Measurements from ENCODE around the gene FGF11. TPM values are rescaled to one million over a fixed set of nuclear protein-coding genes. Genes with fewer than 3 reads are reported as not detected.

FGF11 gene
- total and polyA plus RNA-seq, 2 of the 4 experiments (the other 2 are of a cell fraction): 0.18 to 1.1 TPM

DNA sequence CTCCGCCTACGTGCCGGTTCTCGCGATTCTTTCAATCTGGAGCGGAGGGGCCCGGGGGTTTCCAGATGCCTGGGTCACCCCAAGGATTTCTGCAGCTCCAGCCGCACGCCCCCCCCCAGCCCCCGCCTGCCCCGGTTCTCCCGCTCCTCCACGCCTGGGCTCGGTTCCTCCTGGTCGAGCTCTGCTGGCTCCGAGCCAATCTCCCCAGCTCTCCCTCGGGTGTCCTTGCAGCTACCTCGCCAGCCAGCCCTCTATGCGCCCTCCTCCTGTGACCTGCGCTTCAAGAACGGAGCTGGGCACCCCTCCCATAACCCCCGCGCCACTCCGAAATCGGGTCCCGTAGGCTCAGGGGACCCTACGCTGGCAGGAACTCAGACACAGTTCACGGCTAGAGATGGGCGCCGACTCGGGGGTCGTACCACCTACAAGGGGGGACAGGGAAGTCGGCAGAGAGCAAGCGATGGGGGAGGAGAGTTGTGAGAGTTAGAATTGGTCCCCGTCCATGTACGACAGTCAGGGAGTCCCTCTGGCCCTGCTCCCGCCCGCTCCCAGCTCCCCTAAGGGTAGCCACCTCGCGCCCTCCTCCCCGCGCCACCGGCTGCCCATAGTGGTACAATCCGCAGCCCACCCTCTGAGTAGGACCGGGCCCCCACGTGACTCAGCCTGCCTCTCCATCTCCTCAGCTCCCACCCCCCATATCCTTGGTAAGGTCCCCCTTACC is 961 bp downstream of the FGF11 start:
- dilution Hi-C loops (cut with HindIII; ENCODE audit: low sequenced_read_pairs, unreplicated experiment): no loop called here
- ChIA-PET POLR2A (ENCODE audit: unreplicated experiment) (interaction anchor here (0.6 kb wide), 1 partner anchor 935 kb away, joined by 3 read pairs; no protein-coding TSS in a partner anchor), CTCF (no interaction called here)
- Histone ChIP-seq H2AK5ac (ENCODE audit: low read depth, low read length) (peak overlapping the region; percentile 68), H3K14ac (replicated peaks; ENCODE audit: low read depth, low read length) (0 out of 2 replicates have a peak overlapping the region, but pooled peaks have one; percentile 69), H2AFZ (replicated peaks; ENCODE audit: low read length, poor library complexity) (peak overlapping the region; percentile 84), H3K79me1 (ENCODE audit: low read depth in 1 of 2, low read length in 2 of 2) (peaks cover 0 to 2% of the 10 kb centered on the region in 2 experiments; a peak in 1 of 4 replicates), H4K20me1 (ENCODE audit: insufficient read depth, low read length) (peaks cover 3% of the 10 kb centered on the region; the same call in 1 of the 2 replicates), H3K4me1 (ENCODE audit: control insufficient read depth, insufficient read depth, low read length) (peaks cover 19% of the 10 kb centered on the region), H3K9me1 (ENCODE audit: insufficient read depth, low read length) (0 out of 2 replicates have a peak, but pooled peaks cover 5% of the 10 kb centered on the region), H3K18ac (ENCODE audit: low read depth, low read length) (peak overlapping the region; percentile 65), H3K27me3 (ENCODE audit: control insufficient read depth, insufficient read depth, low read length) (peaks cover 34% of the 10 kb centered on the region), H2BK20ac (ENCODE audit: low read depth, low read length) (no peak overlapping the region), H2BK5ac (ENCODE audit: low read depth, low read length, poor library complexity, severe bottlenecking) (no peak overlapping the region), H3K9me3 (ENCODE audit: control insufficient read depth, insufficient read depth, low read length) (no peaks in the 10 kb centered on the region), H3K23ac (ENCODE audit: low read depth, low read length) (peak overlapping the region; percentile 75; the same call in 1 of the 2 replicates), H3K4me3 (ENCODE audit: insufficient read depth, low read depth, low read length) (peak overlapping the region; percentile 48), H4K8ac (ENCODE audit: low read depth in 2 of 2, low read length in 2 of 2) (peak overlapping the region; percentile 84 to 94; a peak in 3 of 4 replicates), H3K27ac (ENCODE audit: insufficient read depth, low read length) (no peak overlapping the region; the same call in 1 of the 2 replicates), H2BK120ac (ENCODE audit: low read depth, low read length) (no peak overlapping the region; the same call in 1 of the 2 replicates), H2BK15ac (ENCODE audit: low read depth, low read length) (0 out of 3 replicates have a peak overlapping the region, but pooled peaks have one; percentile 23), H4K91ac (ENCODE audit: insufficient read depth, low read depth, low read length) (peak overlapping the region; percentile 74; the same call in 1 of the 2 replicates), H3K56ac (ENCODE audit: extremely low read depth, insufficient read depth, low read length) (no peak overlapping the region), H2AK9ac (replicated peaks; ENCODE audit: low read depth, low read length, poor library complexity) (peak overlapping the region; percentile 93), H4K5ac (ENCODE audit: low read depth, low read length) (peak overlapping the region; percentile 97), H3K4me2 (ENCODE audit: low read depth, low read length) (peak overlapping the region; percentile 80), H3K4ac (ENCODE audit: low read depth, low read length) (peak overlapping the region; percentile 51), H3K36me3 (ENCODE audit: control insufficient read depth, insufficient read depth, low read length) (no peaks in the 10 kb centered on the region), H3K9ac (ENCODE audit: low read depth, low read length) (peak overlapping the region; percentile 67)
- TF ChIP-seq NFE2L2 (IDR thresholded peaks at IDR 0.05; ENCODE audit: low read depth, low read length) (no peak), FOS (IDR thresholded peaks at IDR 0.05; ENCODE audit: low read depth, low read length) (no peak), BHLHE40 (IDR thresholded peaks at IDR 0.05; ENCODE audit: low read depth, low read length) (no peak)
- in situ Hi-C loops (cut with MboI; ENCODE audit: low sequenced_read_pairs): no loop called here
- no TSS peak for BruUV-seq (replicated peaks)
- ATAC-seq (ENCODE audit: low read depth) (0 out of 2 replicates have a peak, but pooled peaks have one; percentile 6), DNase-seq (no peak)
- WGBS, 2 experiments (ENCODE audit: extremely low coverage in 2 of 2, insufficient read length in 1 of 2): 3% methylated on average over 10 of the region's 46 CpGs; no CpG with 5 or more reads in 1 of the 2 experiments
- intact Hi-C loops (cut with micrococcal nuclease): no loop called here
